Measurements from ENCODE around the gene NHLRC4. TPM values are rescaled to one million over a fixed set of nuclear protein-coding genes. Genes with fewer than 3 reads are reported as not detected.

The NHLRC4 gene
- total and polyA plus RNA-seq, 7 experiments from 2014 or later: 1.6 to 5.8 (median 4.6) TPM

GRCh38 chr16:578870-579405, 12.1 kb downstream of the NHLRC4 start:
- ChIA-PET POLR2A (no interaction called here), CTCF (no interaction called here)
- Histone ChIP-seq H3K27me3 (ENCODE audit: control insufficient read depth in 2 of 2, insufficient read depth in 2 of 2, low read length in 2 of 2) (no peaks in the 10 kb centered on the region), H3K4me3 (ENCODE audit: low read length) (no peak overlapping the region), H3K9me3 (ENCODE audit: control insufficient read depth in 2 of 3, low read length in 3 of 3) (no peaks in the 10 kb centered on the region), H3K27ac (ENCODE audit: low read depth, low read length) (no peak overlapping the region), H3K36me3 (ENCODE audit: control insufficient read depth in 2 of 3, insufficient read depth in 3 of 3, low read length in 3 of 3) (peaks cover 0 to 20% (median 0%) of the 10 kb centered on the region in 3 experiments), H3K4me1 (ENCODE audit: control insufficient read depth in 2 of 2, insufficient read depth in 2 of 2, low read length in 2 of 2) (no peaks in the 10 kb centered on the region)
- intact Hi-C loops (cut with micrococcal nuclease): loop anchor here in 1 of 2 donors (1.0 kb wide), 2 partner anchors 10 to 82 kb away; no protein-coding TSS in a partner anchor
- no peak overlapping the region for H3K27ac Mint-ChIP-seq
- H3K4me1 Mint-ChIP-seq: peaks cover 0 to 6% (median 0%) of the 10 kb centered on the region in 7 donors
- ATAC-seq: peak; percentile 94
- H3K27me3 Mint-ChIP-seq: no peaks in the 10 kb centered on the region
- DNase-seq: peak; percentile 47 to 77 (median 58)
- no peaks in the 10 kb centered on the region for H3K9me3 Mint-ChIP-seq
- H3K4me3 Mint-ChIP-seq: no peak overlapping the region
- no peaks in the 10 kb centered on the region for H3K36me3 Mint-ChIP-seq

GRCh38 chr16:580141-580945, 13.5 kb downstream of the NHLRC4 start:
- intact Hi-C loops (cut with micrococcal nuclease): loop anchor here in 1 of 2 donors (10.0 kb wide), 1 partner anchor 1204 kb away; the partner anchor contains the start of genes NUBP2 and SPSB3
- H3K27me3 Mint-ChIP-seq: no peaks in the 10 kb centered on the region
- H3K27ac ChIP-seq (ENCODE audit: low read depth, low read length): no peak overlapping the region
- no peaks in the 10 kb centered on the region for H3K9me3 Mint-ChIP-seq
- H3K36me3 Mint-ChIP-seq: no peaks in the 10 kb centered on the region
- no peaks in the 10 kb centered on the region for H3K27me3 ChIP-seq (ENCODE audit: control insufficient read depth in 2 of 2, insufficient read depth in 2 of 2, low read length in 2 of 2)
- no peak overlapping the region for H3K4me3 Mint-ChIP-seq
- H3K4me3 ChIP-seq (ENCODE audit: low read length): no peak overlapping the region
- H3K27ac Mint-ChIP-seq: no peak overlapping the region
- ChIA-PET CTCF (interaction anchor here (1.0 kb wide), 1 partner anchor 8 kb away, joined by 3 read pairs; no protein-coding TSS in a partner anchor), POLR2A (no interaction called here)
- peaks cover 0 to 8% (median 0%) of the 10 kb centered on the region in 7 donors for H3K4me1 Mint-ChIP-seq
- no peak for DNase-seq
- no peak for ATAC-seq
- no peaks in the 10 kb centered on the region for H3K4me1 ChIP-seq (ENCODE audit: control insufficient read depth in 2 of 2, insufficient read depth in 2 of 2, low read length in 2 of 2)
- H3K36me3 ChIP-seq (ENCODE audit: control insufficient read depth in 2 of 3, insufficient read depth in 3 of 3, low read length in 3 of 3): peaks cover 0 to 7% (median 0%) of the 10 kb centered on the region in 3 experiments
- no peaks in the 10 kb centered on the region for H3K9me3 ChIP-seq (ENCODE audit: control insufficient read depth in 2 of 3, low read length in 3 of 3)

- Mint-ChIP-seq H3K4me1 (peaks cover 0 to 8% (median 0%) of the 10 kb centered on the region in 7 donors), H3K27ac (no peak overlapping the region), H3K4me3 (no peak overlapping the region), H3K9me3 (no peaks in the 10 kb centered on the region), H3K36me3 (no peaks in the 10 kb centered on the region), H3K27me3 (no peaks in the 10 kb centered on the region)
- POLR2A ChIA-PET: no interaction called here
- no peak overlapping the region for H3K27ac ChIP-seq (ENCODE audit: low read depth, low read length)
- no peaks in the 10 kb centered on the region for H3K4me1 ChIP-seq (ENCODE audit: control insufficient read depth in 2 of 2, insufficient read depth in 2 of 2, low read length in 2 of 2)
- H3K27me3 ChIP-seq (ENCODE audit: control insufficient read depth in 2 of 2, insufficient read depth in 2 of 2, low read length in 2 of 2): no peaks in the 10 kb centered on the region
- H3K9me3 ChIP-seq (ENCODE audit: control insufficient read depth in 2 of 3, low read length in 3 of 3): no peaks in the 10 kb centered on the region
- peaks cover 0 to under 1% (median 0%) of the 10 kb centered on the region in 3 experiments for H3K36me3 ChIP-seq (ENCODE audit: control insufficient read depth in 2 of 3, insufficient read depth in 3 of 3, low read length in 3 of 3)
- ATAC-seq (no peak), DNase-seq (no peak)
- CTCF ChIA-PET: interaction anchor here (1.0 kb wide), 1 partner anchor 9 kb away, joined by 3 read pairs; no protein-coding TSS in a partner anchor
- intact Hi-C loops (cut with micrococcal nuclease): loop anchor here in 1 of 2 donors (10.0 kb wide), 1 partner anchor 1204 kb away; the partner anchor contains the start of genes NUBP2 and SPSB3
- no peak overlapping the region for H3K4me3 ChIP-seq (ENCODE audit: low read length)
Measured at GRCh38 chr16:580946-581498, 14.2 kb downstream of the NHLRC4 start.

- H3K27ac ChIP-seq (ENCODE audit: low read depth, low read length): no peak overlapping the region
- intact Hi-C loops (cut with micrococcal nuclease): loop anchor here in 1 of 2 donors (10.0 kb wide), 1 partner anchor 1203 kb away; the partner anchor contains the start of genes NUBP2 and SPSB3
- Mint-ChIP-seq H3K27ac (no peak overlapping the region), H3K27me3 (no peaks in the 10 kb centered on the region), H3K4me1 (peaks cover 0 to 8% (median under 1%) of the 10 kb centered on the region in 7 donors), H3K4me3 (no peak overlapping the region), H3K9me3 (no peaks in the 10 kb centered on the region), H3K36me3 (no peaks in the 10 kb centered on the region)
- DNase-seq (no peak), ATAC-seq (no peak)
- H3K4me3 ChIP-seq (ENCODE audit: low read length): no peak overlapping the region
- H3K4me1 ChIP-seq (ENCODE audit: control insufficient read depth in 2 of 2, insufficient read depth in 2 of 2, low read length in 2 of 2): no peaks in the 10 kb centered on the region
- CTCF ChIA-PET: no interaction called here
- POLR2A ChIA-PET: no interaction called here
- no peaks in the 10 kb centered on the region for H3K9me3 ChIP-seq (ENCODE audit: control insufficient read depth in 2 of 3, low read length in 3 of 3)
- no peaks in the 10 kb centered on the region for H3K27me3 ChIP-seq (ENCODE audit: control insufficient read depth in 2 of 2, insufficient read depth in 2 of 2, low read length in 2 of 2)
- H3K36me3 ChIP-seq (ENCODE audit: control insufficient read depth in 2 of 3, insufficient read depth in 3 of 3, low read length in 3 of 3): no peaks in the 10 kb centered on the region
Measured at GRCh38 chr16:582218-582613, 15.4 kb downstream of the NHLRC4 start.

- Mint-ChIP-seq H3K4me3 (no peak overlapping the region), H3K9me3 (no peaks in the 10 kb centered on the region), H3K4me1 (peaks cover 0 to 11% (median 4%) of the 10 kb centered on the region in 7 donors), H3K27ac (no peak overlapping the region), H3K27me3 (no peaks in the 10 kb centered on the region), H3K36me3 (no peaks in the 10 kb centered on the region)
- ChIA-PET CTCF (no interaction called here), POLR2A (no interaction called here)
- Histone ChIP-seq H3K36me3 (ENCODE audit: control insufficient read depth in 2 of 3, insufficient read depth in 3 of 3, low read length in 3 of 3) (no peaks in the 10 kb centered on the region), H3K27me3 (ENCODE audit: control insufficient read depth in 2 of 2, insufficient read depth in 2 of 2, low read length in 2 of 2) (no peaks in the 10 kb centered on the region), H3K4me1 (ENCODE audit: control insufficient read depth in 2 of 2, insufficient read depth in 2 of 2, low read length in 2 of 2) (peaks cover under 1 to 1% of the 10 kb centered on the region in 2 donors), H3K27ac (ENCODE audit: low read depth, low read length) (no peak overlapping the region), H3K9me3 (ENCODE audit: control insufficient read depth in 2 of 3, low read length in 3 of 3) (no peaks in the 10 kb centered on the region), H3K4me3 (ENCODE audit: low read length) (no peak overlapping the region)
- no peak for DNase-seq
- ATAC-seq: no peak
- intact Hi-C loops (cut with micrococcal nuclease): loop anchor here in 1 of 2 donors (10.0 kb wide), 1 partner anchor 1202 kb away; the partner anchor contains the start of genes NUBP2 and SPSB3
Measured at GRCh38 chr16:582614-583331, 16.0 kb downstream of the NHLRC4 start.

- Mint-ChIP-seq H3K36me3 (no peaks in the 10 kb centered on the region), H3K27ac (no peak overlapping the region), H3K9me3 (no peaks in the 10 kb centered on the region), H3K27me3 (no peaks in the 10 kb centered on the region), H3K4me3 (no peak overlapping the region), H3K4me1 (peaks cover 0 to 17% (median 10%) of the 10 kb centered on the region in 7 donors)
- Histone ChIP-seq H3K9me3 (ENCODE audit: control insufficient read depth in 2 of 3, low read length in 3 of 3) (no peaks in the 10 kb centered on the region), H3K27ac (ENCODE audit: low read depth, low read length) (no peak overlapping the region), H3K4me1 (ENCODE audit: control insufficient read depth in 2 of 2, insufficient read depth in 2 of 2, low read length in 2 of 2) (peaks cover 7% of the 10 kb centered on the region in 2 donors), H3K36me3 (ENCODE audit: control insufficient read depth in 2 of 3, insufficient read depth in 3 of 3, low read length in 3 of 3) (no peaks in the 10 kb centered on the region), H3K27me3 (ENCODE audit: control insufficient read depth in 2 of 2, insufficient read depth in 2 of 2, low read length in 2 of 2) (no peaks in the 10 kb centered on the region), H3K4me3 (ENCODE audit: low read length) (no peak overlapping the region)
- DNase-seq: no peak
- intact Hi-C loops (cut with micrococcal nuclease): loop anchor here in 1 of 2 donors (10.0 kb wide), 1 partner anchor 1201 kb away; the partner anchor contains the start of genes NUBP2 and SPSB3
- ATAC-seq: no peak
- ChIA-PET CTCF (no interaction called here), POLR2A (interaction anchor here (0.6 to 0.9 kb wide), 2 partner anchors 11 to 199 kb away, joined by 3 to 4 read pairs; no protein-coding TSS in a partner anchor)
Measured at GRCh38 chr16:583470-583814, 16.6 kb downstream of the NHLRC4 start.

Measured in naive thymus-derived CD4-positive, alpha-beta T cell (primary cell).